Measurements from ENCODE around the gene PROCA1. TPM values are rescaled to one million over a fixed set of nuclear protein-coding genes. Genes with fewer than 3 reads are reported as not detected.
A peak's percentile ranks its signal among the peaks of the same experiment; 100 is the strongest.
"Not testable (repeated sequence)": the region's sequence is repeated elsewhere in the genome, so short reads cannot be mapped to it uniquely, and the experiment has no call there.

The PROCA1 gene
- total RNA-seq, 4 donors from 2014 or later: 2.6 to 3.6 TPM; not detected in 2

GRCh38 chr17:28726226-28726626 lies 14.5 kb upstream of the PROCA1 start, which contains the start of gene TLCD1:
TSS of gene TLCD1 (minus strand) at chr17:28726233. CDS start at chr17:28726097, 136 bp downstream.
- intact Hi-C loops (cut with DNase I; ENCODE audit: low total_unique reads): no loop called here
- Histone ChIP-seq H3K36me3 (no peaks in the 10 kb centered on the region), H3K4me1 (peaks cover 3 to 21% of the 10 kb centered on the region in 2 donors), H3K9me3 (no peaks in the 10 kb centered on the region), H3K4me3 (peak within 1 kb of the TSS; percentile 73 to 95), H3K27ac (peak within 1 kb of the TSS; percentile 96 to 100), H3K27me3 (no peaks in the 10 kb centered on the region)
- peak in 1 of 2 donors; percentile 68 for DNase-seq
- no peak for TF ChIP-seq POLR2A (IDR thresholded peaks at IDR 0.05)
- TF ChIP-seq, protein P1, sequence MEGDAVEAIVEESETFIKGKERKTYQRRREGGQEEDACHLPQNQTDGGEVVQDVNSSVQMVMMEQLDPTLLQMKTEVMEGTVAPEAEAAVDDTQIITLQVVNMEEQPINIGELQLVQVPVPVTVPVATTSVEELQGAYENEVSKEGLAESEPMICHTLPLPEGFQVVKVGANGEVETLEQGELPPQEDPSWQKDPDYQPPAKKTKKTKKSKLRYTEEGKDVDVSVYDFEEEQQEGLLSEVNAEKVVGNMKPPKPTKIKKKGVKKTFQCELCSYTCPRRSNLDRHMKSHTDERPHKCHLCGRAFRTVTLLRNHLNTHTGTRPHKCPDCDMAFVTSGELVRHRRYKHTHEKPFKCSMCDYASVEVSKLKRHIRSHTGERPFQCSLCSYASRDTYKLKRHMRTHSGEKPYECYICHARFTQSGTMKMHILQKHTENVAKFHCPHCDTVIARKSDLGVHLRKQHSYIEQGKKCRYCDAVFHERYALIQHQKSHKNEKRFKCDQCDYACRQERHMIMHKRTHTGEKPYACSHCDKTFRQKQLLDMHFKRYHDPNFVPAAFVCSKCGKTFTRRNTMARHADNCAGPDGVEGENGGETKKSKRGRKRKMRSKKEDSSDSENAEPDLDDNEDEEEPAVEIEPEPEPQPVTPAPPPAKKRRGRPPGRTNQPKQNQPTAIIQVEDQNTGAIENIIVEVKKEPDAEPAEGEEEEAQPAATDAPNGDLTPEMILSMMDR (IDR thresholded peaks at IDR 0.05): no peak

- peak overlapping the region; percentile 73 to 95 for H3K4me3 ChIP-seq
- intact Hi-C loops (cut with DNase I; ENCODE audit: low total_unique reads): no loop called here
- H3K27me3 ChIP-seq: no peaks in the 10 kb centered on the region
- peaks cover 7 to 26% of the 10 kb centered on the region in 2 donors for H3K4me1 ChIP-seq
- no peaks in the 10 kb centered on the region for H3K9me3 ChIP-seq
- H3K36me3 ChIP-seq: no peaks in the 10 kb centered on the region
- H3K27ac ChIP-seq: peak overlapping the region; percentile 40 to 100
- TF ChIP-seq, protein P1 (IDR thresholded peaks at IDR 0.05): no peak
- TF ChIP-seq POLR2A (IDR thresholded peaks at IDR 0.05): peak in 1 of 2 donors; percentile 44
- no peak for DNase-seq
These were observed 14.1 kb upstream of the PROCA1 start for GRCh38 chr17:28725660-28726225.

DNA sequence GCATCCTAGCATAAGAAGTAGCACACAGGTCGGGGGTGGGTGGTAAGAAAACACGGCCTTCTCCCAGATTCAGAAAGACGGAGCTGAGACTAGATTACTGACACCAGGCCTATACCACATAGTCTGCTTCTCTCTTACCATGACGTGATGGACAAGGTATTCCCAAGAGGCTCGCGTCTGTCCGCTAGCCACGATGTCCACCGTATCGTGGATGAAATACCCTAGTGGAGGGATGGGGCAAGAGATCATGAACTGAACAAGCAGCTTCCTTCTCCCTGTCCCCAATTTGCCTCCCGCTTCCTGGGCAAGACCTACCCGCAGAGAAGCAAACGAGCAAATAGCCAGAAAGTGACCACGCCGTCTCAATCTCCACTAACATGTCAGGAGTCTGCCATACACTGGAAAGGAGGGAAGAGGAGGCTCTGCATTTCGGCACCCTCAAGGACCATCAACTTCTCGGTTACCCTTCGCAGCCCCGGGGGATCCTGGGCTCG lies 13.5 kb upstream of the PROCA1 start:
- no peak for DNase-seq
- H3K4me1 ChIP-seq: peaks cover 8 to 31% of the 10 kb centered on the region in 2 donors
- H3K9me3 ChIP-seq: no peaks in the 10 kb centered on the region
- no peaks in the 10 kb centered on the region for H3K27me3 ChIP-seq
- H3K27ac ChIP-seq: peak overlapping the region; percentile 40 to 100
- no peak overlapping the region for H3K4me3 ChIP-seq
- TF ChIP-seq, protein P1 (IDR thresholded peaks at IDR 0.05): no peak
- TF ChIP-seq POLR2A (IDR thresholded peaks at IDR 0.05): no peak
- intact Hi-C loops (cut with DNase I; ENCODE audit: low total_unique reads): no loop called here
- H3K36me3 ChIP-seq: no peaks in the 10 kb centered on the region

DNA sequence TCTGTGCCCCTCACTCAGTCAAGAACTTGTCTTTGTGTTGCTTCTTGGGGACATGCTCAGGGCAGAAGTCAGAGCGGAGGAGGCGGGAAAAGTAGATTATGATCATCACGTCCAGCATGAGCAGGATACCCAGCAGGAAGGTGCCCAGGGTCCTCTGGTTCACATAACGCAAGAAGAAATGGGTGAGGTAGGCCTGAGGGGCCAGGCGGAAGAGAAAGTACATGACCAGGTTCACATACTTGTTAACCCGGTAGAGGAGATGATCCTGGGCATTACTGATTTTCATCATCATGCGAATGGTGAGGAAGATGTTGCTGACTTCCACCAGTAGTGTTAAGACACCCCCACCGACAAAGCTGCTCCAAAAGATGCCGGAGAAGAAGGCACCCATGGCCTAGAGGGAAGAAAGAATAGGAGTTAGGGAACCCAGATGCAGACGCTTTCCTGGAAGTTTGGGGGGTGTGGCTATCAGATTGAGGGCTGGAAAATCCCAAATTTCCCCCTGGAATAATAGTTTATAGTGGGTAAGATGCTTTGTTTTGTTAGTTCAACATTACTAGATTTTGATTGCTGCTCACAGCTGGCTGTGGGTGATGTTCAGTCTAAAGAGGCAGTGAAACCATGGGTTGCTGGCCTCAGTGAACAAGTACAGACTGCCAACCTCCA lies 12.9 kb upstream of the PROCA1 start:
- Histone ChIP-seq H3K4me3 (no peak overlapping the region), H3K27ac (peak overlapping the region in 1 of 2 donors; percentile 40), H3K36me3 (no peaks in the 10 kb centered on the region), H3K9me3 (no peaks in the 10 kb centered on the region), H3K27me3 (no peaks in the 10 kb centered on the region), H3K4me1 (peaks cover 8 to 32% of the 10 kb centered on the region in 2 donors)
- TF ChIP-seq, protein P1 (IDR thresholded peaks at IDR 0.05): no peak
- no peak for TF ChIP-seq POLR2A (IDR thresholded peaks at IDR 0.05)
- no peak for DNase-seq
- intact Hi-C loops (cut with DNase I; ENCODE audit: low total_unique reads): no loop called here

- H3K36me3 ChIP-seq; H3K27ac ChIP-seq; H3K9me3 ChIP-seq; H3K4me3 ChIP-seq; intact Hi-C loops (cut with DNase I; ENCODE audit: low total_unique reads); H3K27me3 ChIP-seq; DNase-seq: not testable (repeated sequence)
- peaks cover 8 to 32% of the 10 kb centered on the region in 2 donors for H3K4me1 ChIP-seq
These were observed 12.3 kb upstream of the PROCA1 start for GRCh38 chr17:28723836-28724499.
